Middle frontal gyrus (tissue), 1 donor: ENCODE results near the gene PARD3.
"Not testable (repeated sequence)": the region's sequence is repeated elsewhere in the genome, so short reads cannot be mapped to it uniquely, and the experiment has no call there.

Source experiments
- DNase-seq: peaks from one replicate; pipeline ENCODE4 v3.0.0-alpha.2; 2015; ENCODE audit warnings: low spot score; ENCODE audit errors: extremely low spot score

The PARD3 gene

GRCh38 chr10:34768261-34768971 lies 46.7 kb downstream of the PARD3 start:
- no peak for DNase-seq

- DNase-seq = no peak
Measured at GRCh38 chr10:34766811-34767494, 48.1 kb downstream of the PARD3 start.

GRCh38 chr10:34766266-34766600 lies 48.9 kb downstream of the PARD3 start:
- no peak for DNase-seq

- no peak for DNase-seq
Measured at GRCh38 chr10:34764472-34764946, 50.6 kb downstream of the PARD3 start.

GRCh38 chr10:34762603-34763299 lies 52.3 kb downstream of the PARD3 start:
- DNase-seq = no peak

GRCh38 chr10:34762156-34762555 lies 52.9 kb downstream of the PARD3 start:
- no peak for DNase-seq

- no peak for DNase-seq
Measured at GRCh38 chr10:34761453-34761852, 53.6 kb downstream of the PARD3 start.

GRCh38 chr10:34760606-34761005 lies 54.5 kb downstream of the PARD3 start:
- DNase-seq = no peak

GRCh38 chr10:34759837-34760215 lies 55.3 kb downstream of the PARD3 start:
- no peak for DNase-seq

- no peak for DNase-seq
Measured at GRCh38 chr10:34759161-34759836, 55.8 kb downstream of the PARD3 start.

- DNase-seq = no peak
Measured at GRCh38 chr10:34758447-34758996, 56.6 kb downstream of the PARD3 start.

GRCh38 chr10:34757933-34758332 lies 57.2 kb downstream of the PARD3 start:
- DNase-seq = no peak

GRCh38 chr10:34757181-34757580 lies 57.9 kb downstream of the PARD3 start:
- not testable (repeated sequence) for DNase-seq

GRCh38 chr10:34756584-34756983 lies 58.5 kb downstream of the PARD3 start:
- no peak for DNase-seq

GRCh38 chr10:34753014-34753757 lies 61.9 kb downstream of the PARD3 start:
- DNase-seq = no peak

GRCh38 chr10:34751272-34751671 lies 63.8 kb downstream of the PARD3 start:
- DNase-seq = no peak

GRCh38 chr10:34750795-34751194 lies 64.3 kb downstream of the PARD3 start:
- not testable (repeated sequence) for DNase-seq

- DNase-seq = no peak
Measured at GRCh38 chr10:34748767-34749166, 66.3 kb downstream of the PARD3 start.

- DNase-seq = no peak
Measured at GRCh38 chr10:34748357-34748756, 66.7 kb downstream of the PARD3 start.

- no peak for DNase-seq
Measured at GRCh38 chr10:34746094-34746493, 69.0 kb downstream of the PARD3 start.

GRCh38 chr10:34745244-34745643 lies 69.9 kb downstream of the PARD3 start:
- DNase-seq = no peak
